Fibroblast of skin of back (primary cell): ENCODE data around the gene BBS9.
"Not testable (repeated sequence)": the region's sequence is repeated elsewhere in the genome, so short reads cannot be mapped to it uniquely, and the experiment has no call there.

Experiments used
- DNase-seq: peaks from one replicate; pipeline ENCODE4 v3.0.0-alpha.2; 2013

BBS9 gene

DNA sequence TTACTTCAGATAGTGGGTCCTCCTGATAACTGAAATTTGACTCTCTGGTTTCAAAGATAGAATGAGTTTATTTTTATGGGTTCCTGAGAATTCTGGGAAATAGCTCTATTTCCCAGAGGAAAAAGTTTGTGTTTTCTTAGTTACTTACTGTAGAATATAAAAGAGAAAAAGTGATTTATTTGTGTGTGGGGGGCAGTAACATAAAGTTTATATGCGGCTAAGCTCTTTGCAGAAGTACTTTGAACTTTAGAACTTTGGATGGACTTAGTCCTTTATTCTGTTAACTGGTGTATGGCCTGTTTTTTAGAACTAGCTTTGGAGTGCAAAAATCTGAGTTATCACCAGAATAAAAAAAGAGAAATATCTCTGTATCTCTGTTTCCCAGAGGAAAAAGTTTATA is 157.1 kb downstream of the BBS9 start:
- DNase-seq = no peak

DNA sequence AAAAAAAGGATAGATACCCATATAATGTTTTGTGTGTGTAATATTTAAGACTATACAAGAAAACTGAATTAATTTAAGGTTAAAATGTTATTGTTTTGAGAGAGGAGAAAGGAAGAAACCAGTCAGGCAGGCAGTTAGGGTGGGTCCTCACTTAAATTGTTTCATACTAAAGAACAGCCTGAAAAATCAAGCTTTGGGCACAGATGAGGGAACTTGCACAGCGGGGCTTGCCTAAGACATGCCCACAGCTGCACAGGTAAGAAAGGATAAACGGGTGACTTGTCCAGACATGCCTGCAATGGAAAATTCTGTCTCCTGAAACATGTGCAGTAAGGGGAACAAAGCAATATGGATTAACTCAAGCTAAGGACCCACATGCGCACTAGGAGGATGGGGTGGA is 158.4 kb downstream of the BBS9 start:
- DNase-seq = no peak

DNA sequence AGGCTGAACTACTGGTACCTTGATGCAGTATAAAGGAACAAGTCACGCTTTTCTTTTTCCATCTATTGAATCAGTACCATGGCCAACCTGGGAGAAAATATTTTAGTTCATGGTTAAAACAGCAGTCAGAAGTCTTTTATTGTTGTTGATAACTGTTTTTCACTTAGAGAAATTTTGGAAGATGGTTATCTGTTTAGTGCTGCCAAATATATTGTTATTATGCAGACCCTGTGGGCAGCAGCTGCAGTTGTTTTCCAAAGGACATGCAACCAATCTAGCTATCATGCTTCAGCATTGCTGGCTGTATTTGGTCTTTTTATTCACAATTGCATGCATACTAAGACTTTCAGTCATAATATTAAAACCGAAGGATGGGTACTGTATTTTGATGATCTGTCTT is 169.5 kb downstream of the BBS9 start:
- no peak for DNase-seq

DNA sequence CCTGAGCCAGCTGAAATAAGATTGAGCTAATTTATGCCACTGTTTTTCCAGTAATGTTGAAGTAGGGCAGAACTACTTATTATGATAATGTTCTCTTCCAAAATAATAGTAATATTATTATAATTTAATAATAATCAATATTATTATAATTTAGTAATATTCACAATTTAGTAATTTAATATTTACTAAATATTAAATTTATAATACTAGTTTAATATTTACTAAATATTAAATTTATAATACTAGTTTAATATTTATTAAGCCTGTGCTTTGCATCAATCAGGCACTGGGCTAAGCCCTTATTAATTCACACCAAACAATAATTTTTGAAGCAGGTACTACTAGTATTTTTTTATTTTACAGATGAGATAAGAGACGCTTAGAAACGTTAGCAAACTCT is 170.1 kb downstream of the BBS9 start:
- no peak for DNase-seq

DNA sequence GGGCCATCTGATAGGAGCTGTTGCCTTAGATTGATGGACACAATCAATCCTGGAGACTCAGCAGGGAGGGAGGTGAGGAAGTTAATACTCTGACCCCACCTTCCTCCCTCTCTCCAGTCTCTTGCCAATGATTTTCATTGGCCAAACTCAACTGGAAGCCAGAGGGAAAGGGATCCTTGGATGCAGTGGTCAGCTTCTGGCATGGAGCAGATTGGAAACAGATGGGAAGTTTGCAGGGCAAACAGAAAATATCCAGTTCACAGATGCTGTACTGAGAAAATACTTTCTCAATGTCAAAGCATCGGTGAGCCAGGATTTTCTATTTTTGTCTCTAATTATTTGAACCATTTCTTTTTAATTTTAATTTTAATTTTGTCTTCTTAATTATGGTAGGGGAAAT is 170.8 kb downstream of the BBS9 start:
- DNase-seq = no peak

DNA sequence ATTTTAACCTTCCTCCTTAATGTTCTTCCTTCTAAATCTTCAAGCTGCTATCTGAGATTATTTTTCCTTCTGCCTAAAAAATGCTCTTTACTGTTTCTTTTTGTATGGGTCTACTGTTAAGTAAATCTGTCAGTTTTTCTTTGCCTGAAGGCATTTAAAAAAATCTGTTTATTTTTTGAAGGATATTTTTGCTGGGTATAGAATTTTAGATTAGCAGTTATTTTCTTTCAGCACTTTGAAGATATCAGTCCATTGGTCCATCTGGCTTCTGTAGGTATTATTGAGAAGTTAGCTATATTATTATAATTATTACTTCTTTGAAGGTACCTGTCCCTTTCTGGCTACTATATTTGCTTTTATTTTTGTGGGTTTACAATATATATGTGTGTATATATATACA is 171.4 kb downstream of the BBS9 start:
- DNase-seq = no peak

DNA sequence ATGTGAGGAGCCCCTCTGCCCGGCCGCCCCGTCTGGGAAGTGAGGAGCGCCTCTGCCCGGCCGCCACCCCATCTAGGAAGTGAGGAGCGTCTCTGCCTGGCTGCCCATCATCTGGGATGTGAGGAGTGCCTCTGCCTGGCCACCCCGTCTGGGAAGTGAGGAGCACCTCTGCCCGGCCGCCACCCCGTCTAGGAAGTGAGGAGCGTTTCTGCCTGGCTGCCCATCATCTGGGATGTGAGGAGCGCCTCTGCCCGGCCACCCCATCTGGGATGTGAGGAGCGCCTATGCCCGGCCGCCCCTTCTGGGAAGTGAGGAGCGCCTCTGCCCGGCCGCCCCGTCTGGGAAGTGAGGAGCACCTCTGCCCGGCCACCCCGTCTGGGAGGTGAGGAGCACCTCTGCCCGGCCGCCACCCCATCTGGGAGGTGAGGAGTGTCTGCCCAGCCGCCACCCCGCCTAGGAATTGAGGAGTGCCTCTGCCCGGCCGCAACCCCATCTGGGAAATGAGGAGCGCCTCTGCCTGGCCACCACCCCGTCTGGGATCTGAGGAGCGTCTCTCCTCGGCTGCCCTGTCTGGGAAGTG is 174.7 kb downstream of the BBS9 start:
- not testable (repeated sequence) for DNase-seq

DNA sequence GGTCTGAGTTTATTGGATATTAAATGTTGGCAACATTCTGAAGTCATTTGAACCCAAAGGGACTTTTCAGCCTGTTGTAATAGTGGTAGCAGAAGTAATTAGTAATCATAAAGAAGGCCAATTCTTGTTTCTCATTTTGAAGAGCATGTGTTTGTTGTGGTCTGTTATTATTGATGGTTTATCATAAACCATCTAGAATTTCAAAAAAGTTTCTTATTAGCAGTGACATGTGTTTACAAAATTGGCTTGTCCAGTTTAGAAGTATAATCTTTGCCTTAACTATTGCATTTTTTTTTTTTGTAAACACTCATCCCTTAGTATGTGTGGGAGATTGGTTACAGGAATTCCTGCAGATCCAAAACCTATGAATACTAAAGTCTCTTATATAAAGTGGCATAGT is 177.8 kb downstream of the BBS9 start:
- DNase-seq = no peak

DNA sequence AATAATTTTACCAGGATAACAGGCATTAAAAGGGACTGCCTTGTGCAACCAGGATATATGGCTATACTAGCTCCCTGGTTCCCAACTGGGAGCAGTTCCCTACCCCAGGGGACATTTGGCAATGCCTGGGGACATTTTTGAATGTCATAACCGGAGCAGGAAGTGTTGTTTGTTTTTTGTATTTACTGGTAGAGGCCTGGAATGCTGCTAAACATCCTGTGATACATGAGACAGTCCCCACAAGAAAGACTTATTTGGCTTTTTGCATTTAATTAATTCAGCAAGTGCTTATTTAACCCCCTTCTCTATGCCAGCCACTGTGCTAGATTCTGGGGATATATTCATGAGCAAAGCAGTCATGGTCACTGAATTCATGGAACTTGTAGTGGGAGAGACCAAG is 181.2 kb downstream of the BBS9 start:
- no peak for DNase-seq

DNA sequence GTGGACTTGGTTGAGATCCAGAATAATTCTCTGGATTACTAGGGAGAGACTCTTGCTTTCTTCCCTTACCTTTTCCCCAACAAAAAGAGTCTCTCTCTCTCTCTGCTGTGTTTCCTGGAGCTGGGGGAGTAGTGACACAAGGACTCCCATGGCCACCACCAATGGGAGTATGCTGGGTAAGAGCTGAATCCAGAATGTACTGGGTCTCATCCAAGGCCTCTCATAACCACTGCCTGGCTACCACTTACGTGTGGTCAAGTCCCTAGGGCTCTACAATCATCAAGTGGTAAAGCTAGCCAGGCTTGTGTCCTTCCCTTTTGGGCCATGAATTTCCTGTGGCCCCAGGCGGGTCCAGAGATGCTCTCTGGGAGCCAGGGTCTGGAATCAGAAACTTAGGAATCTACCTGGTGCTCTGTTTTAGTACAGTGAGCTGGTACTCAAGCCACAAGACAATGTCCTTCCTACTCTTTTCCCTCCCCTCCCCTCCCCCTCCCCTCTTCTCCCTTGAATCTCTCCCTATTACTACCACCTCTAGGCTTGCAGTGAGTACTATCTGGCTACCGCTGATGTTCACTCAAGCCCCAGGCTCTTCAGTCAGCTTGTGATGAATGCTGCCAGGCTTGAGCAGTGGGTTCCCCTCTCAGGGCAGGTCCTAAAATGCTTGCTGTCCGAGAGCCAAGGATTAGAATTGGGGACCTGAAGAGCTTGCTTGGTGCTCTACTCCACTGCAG is 196.6 kb downstream of the BBS9 start:
- no peak for DNase-seq

DNA sequence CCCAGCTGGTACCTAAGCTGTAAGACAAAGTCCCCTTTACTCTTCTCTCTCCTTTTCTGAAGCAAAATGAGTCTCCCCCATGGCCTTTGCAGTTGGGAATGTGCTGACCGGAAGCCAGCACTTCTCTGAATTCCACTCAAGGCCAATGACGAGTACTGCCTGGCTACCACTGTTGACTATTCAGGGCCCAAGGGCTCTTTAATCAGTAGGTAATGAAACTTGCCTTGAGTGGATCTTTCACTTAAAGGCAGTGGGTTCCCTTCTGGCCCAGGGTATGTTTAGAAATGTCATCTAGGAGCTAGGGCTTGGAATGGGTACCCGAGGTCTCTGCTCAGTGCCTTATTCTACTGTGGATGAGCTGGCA is 197.1 kb downstream of the BBS9 start:
- no peak for DNase-seq

DNA sequence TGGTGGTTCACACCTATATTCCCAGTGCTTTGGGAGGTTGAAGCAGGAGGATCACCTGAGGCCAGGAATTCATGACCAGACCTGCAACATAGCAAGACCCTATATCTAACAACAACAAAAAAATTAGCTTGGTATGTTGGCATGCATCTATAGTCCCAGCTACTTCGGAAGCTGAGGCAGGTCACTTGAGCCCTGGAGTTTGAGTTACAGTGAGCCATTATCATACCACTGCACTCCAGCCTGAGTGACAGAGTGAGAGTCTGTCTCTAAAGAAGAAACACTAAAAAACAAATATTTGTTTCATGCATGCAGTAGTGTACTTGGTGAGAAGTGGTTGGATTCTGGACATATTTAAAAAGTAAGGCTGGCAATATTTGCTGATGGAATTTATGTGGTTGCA is 198.1 kb downstream of the BBS9 start:
- DNase-seq = no peak

DNA sequence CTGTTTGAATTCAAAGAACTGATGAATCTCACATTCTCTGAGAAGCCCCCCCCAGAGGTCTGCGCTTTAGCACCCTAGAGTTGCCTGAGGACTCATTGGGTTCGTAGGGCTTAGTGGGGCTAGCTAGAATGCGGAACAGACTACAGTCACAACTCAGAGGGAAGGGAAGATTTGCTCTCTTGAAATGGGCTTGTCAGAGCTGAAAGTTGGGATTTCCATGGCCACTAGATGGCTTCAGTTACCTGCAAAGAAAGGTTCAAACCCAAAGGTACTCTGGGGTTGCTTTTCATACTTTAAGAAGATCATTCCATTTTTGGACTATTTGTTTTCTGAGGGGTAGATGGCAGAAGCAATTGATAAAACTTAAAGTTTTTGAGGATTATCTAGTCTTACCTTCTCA is 205.0 kb downstream of the BBS9 start:
- DNase-seq = peak; percentile 25

DNA sequence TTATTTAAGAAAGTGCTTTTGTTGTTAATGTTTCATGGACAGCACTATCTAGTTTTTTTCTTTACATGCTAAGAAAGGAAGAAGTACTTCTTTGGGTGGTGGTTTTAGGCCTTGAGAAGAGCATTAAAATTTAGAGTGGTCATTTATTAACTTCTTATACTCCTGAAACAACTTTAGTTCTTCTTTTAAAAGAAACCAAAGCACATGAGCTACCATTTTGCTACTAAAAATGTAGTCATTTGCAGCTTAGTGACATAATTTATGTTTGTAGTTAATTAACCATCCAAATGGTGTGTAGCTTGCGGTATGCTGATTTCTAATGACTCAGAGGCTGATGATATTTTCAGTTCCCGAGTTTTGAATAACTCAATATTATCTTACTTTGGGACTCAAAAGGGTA is 207.5 kb downstream of the BBS9 start:
- DNase-seq = no peak

DNA sequence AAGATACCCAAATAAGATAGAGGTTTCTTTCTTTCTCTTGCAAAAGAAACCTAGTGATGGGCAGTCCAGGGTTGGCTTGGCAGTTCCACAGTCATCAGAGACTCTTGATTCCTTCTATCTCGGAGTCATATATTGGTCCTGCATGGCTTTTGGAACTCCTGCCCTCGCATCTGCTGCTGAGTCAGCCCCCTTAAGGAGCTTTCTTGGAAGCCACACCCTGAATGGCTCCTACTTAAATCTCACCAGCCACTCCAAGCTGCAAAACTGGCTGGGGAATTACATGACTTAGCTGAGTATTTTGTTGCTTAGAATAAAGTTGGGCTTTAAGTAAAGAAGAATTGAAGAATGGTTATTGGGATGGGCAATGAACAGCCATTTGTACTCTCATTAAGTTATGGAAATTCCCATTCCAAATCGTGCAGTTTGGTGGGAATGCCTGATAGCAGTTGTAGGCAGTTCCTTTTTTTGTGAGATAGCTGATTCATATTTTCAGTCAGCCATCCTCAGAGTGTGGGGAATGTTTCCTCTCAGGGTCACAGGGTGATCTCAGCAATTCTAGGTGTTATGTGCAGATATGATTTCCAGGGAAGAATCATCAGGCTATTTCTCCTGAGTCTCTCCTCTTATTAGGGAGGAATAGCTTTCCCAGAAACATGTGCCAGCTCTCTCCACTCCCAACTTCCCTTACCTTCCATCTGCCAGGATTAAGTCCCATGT is 209.9 kb downstream of the BBS9 start:
- no peak for DNase-seq

DNA sequence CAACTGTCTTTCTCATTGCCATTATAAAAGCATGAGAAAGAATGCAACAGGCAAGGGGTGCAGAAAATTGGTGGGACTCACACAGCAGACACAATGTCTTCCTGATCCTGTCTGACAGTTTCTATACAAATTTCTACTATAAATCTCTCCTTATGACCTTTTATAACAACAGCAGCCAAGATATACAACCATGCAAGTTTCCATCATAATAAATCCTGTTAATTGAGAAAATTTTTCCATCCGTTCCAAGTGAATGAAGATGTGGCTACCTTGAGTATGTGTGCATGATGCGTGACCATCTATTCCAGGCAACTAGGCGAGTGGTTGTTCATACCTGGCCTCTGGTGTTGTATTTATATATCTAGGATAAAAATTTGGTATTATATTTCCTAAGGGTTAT is 216.7 kb downstream of the BBS9 start:
- DNase-seq = no peak

DNA sequence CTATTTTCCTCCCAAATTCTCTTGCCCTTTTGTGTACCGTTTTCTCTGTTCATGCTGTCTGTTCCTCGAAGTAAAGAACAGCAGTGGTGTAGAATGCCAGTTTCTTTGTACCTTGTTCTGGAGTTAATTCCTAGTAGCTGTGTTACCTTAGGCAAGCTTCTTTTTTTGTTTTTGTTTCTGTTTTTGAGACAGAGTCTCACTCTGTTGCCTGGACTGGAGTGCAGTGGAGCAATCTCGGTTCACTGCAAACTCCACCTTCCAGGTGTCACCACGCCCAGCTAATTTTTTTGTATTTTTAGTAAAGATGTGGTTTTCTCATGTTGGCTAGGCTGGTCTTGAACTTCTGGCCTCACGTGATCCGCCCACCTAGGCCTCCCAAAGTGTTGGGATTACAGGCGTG is 221.2 kb downstream of the BBS9 start:
- no peak for DNase-seq

DNA sequence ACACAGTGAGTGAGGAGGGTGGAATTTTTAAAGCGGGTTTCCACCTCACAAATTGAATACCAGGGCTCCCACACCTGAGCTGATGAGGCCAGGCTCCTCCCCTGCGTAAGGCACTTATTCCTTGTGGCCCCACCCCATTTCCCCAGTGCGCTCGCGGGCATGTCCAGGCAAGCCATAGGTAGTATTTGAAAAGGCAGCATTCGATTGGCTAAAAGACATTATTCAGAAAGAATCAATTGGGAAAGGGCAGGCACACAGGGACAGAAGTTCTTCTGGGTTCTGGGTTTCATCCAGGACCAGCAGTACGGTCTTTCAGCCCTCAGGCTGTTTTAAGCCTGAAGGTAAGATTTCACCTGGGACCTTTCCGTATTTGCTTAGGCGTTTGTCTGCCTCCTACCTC is 222.3 kb downstream of the BBS9 start:
- no peak for DNase-seq

DNA sequence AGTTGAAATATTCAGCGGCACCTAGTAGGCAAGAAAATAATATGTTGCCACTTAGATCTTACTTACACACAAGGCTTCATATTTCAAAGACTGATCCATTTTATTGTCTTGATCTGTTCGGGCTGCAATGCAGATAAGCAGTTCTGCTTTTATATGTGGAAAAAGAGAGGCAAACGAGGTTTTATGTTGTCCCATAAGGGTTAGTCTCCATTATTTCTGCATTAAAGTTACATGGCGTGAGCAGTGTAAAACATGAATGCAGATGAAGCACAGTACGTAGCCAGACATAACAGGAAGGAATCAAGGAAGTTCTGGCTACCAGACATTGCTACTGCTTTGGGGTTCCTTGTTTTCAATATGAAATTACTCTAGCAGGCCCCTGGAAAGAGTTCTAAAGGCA is 224.8 kb downstream of the BBS9 start:
- no peak for DNase-seq

DNA sequence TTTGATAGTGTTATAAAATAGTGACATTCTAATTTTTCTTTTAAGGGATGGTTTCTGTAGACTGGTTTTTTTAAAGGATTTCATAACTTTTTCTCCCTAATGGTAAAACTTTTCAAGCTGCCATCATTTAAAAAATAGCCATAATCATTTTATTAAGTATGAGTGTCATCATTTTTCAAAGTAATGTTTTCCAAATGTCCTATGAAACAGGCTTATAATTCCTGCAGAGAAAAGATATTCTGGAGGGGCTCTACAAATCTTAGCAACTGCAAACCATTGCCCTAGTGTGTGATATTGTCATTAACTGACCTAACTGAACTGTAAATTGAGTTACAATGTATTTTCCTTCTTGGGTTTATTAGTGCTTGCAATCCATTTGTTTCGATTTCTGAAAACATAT is 226.0 kb downstream of the BBS9 start:
- DNase-seq = no peak

DNA sequence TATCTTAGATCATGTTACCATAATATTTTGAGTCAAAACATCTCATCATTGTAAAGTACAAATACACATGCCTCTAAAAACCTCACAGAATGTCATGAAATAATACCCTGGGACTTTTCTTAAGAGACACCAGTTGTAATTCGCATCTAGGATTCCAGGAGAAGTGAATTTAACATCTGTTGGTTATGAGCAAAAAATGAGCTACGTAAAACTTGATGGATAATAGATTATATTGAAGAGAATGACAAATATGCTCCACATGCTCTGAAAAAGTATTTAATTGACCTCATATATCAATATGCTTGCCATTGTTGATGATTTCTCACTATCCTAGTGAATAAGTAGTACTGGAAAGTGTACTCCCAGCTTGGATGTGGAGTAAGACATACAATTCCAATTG is 227.0 kb downstream of the BBS9 start:
- no peak for DNase-seq

DNA sequence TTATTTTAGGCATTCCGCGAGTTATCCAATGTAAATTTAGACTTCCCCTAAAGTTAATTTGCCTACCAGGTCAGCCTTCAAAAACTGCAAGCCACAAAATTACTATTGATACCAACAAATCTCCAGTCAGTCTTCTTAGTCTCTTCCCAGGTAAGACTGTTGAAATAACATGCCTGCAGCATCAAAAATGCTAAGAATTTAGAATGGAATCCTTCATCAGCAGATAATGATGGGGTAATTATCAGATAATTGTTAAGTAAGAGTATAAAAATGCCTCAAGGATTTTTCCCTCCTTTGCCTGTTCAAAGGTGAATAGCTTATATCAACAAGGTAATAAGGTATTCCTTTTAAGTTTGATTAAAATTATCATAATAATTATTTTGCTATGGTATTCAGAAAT is 228.5 kb downstream of the BBS9 start:
- DNase-seq = no peak

DNA sequence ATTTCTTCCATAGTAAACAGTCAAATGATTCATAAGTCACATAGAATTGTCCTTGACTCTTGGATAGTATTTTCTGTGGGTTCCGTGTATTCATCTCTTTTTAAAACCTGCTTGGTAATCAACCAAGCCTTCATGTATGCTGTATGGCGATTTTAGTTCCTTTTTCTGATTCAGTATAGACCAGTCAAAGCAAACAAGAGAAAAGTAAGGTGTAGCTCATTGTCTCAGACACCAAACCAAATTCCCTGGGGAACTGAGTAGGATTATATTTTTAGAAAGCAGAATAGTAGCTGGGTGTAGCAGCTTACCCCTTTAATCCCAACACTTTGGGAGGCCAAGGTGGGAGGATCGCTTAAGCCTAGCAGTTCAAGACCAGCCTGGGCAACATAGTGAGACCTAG is 240.5 kb downstream of the BBS9 start:
- no peak for DNase-seq

DNA sequence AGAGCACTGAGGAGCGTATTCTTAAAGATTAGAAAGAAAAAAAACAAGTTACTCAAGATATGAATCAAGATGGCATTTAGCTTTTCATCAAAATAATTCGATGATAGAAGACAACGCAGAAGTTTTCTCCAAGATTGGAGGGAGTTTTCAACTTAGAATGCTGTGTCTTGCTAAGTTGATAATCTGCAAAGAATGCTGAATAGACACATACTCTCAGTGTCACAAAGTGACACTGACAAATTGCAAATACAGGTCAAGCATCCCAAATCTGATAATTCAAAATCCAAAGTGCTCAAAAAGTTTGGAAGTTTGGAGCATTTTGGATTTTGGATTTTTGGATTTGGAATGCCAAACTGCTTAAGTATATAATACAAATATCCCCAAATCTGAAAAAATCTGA is 243.8 kb downstream of the BBS9 start:
- no peak for DNase-seq
